ENCODE measurements around the gene SP9. TPM values are rescaled to one million over a fixed set of nuclear protein-coding genes. Genes with fewer than 3 reads are reported as not detected.
A peak's percentile ranks its signal among the peaks of the same experiment; 100 is the strongest.

SP9 gene
- not detected for total RNA-seq

GRCh38 chr2:174334781-174335251 is at the start of gene SP9:
SP9 (plus strand) TSS chr2:174334954; CDS start chr2:174335093, 139 bp downstream.
- peaks cover 100% of the 10 kb centered on the region for H3K27me3 ChIP-seq
- peaks cover 0 to 59% (median 17%) of the 10 kb centered on the region in 3 donors for H3K4me1 ChIP-seq
- WGBS, 2 donors (ENCODE audit: low coverage in 1 of 2), result 9 to 17% methylated on average over 1 to 12 of the region's 44 CpGs
- no peak for TF ChIP-seq EP300 (IDR thresholded peaks at IDR 0.05)
- H3K27ac ChIP-seq, result no peak within 1 kb of the TSS
- H3K4me3 ChIP-seq, result peak within 1 kb of the TSS in 1 of 2 donors; percentile 45
- no peak for ATAC-seq
- peaks cover 0 to 4% (median 0%) of the 10 kb centered on the region in 3 donors for H3K9me3 ChIP-seq
- H3K36me3 ChIP-seq, result no peaks in the 10 kb centered on the region

DNA sequence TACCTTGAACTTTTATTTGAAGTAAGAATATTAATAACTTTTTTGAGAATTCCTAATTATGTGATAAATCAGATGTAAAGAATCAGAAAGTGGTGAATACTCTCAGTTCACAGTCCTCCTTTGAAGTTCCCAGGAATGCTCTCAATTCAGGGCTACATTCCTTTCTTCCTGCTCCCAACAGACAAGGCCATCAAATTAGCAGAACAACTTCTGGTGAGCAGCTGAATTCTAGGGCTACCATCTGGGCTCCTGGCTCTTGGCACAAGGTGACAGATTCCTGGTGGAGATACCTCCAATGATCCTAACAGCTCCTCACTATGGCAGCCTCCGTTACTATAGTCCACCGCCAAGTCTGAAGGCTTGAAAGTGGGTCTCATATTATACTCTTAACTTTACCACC is 48.6 kb upstream of the SP9 start:
- no peaks in the 10 kb centered on the region for H3K4me1 ChIP-seq
- 84 to 100% methylated on average over 2 of the region's 2 CpGs for WGBS, 2 donors (ENCODE audit: low coverage in 1 of 2)
- TF ChIP-seq EP300 (IDR thresholded peaks at IDR 0.05), result no peak
- TF ChIP-seq POLR2A (IDR thresholded peaks at IDR 0.05), result no peak
- TF ChIP-seq, protein P1, sequence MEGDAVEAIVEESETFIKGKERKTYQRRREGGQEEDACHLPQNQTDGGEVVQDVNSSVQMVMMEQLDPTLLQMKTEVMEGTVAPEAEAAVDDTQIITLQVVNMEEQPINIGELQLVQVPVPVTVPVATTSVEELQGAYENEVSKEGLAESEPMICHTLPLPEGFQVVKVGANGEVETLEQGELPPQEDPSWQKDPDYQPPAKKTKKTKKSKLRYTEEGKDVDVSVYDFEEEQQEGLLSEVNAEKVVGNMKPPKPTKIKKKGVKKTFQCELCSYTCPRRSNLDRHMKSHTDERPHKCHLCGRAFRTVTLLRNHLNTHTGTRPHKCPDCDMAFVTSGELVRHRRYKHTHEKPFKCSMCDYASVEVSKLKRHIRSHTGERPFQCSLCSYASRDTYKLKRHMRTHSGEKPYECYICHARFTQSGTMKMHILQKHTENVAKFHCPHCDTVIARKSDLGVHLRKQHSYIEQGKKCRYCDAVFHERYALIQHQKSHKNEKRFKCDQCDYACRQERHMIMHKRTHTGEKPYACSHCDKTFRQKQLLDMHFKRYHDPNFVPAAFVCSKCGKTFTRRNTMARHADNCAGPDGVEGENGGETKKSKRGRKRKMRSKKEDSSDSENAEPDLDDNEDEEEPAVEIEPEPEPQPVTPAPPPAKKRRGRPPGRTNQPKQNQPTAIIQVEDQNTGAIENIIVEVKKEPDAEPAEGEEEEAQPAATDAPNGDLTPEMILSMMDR (IDR thresholded peaks at IDR 0.05), result no peak
- TF ChIP-seq POLR2AphosphoS5 (IDR thresholded peaks at IDR 0.05), result no peak

GRCh38 chr2:174292908-174293307 is 41.8 kb upstream of the SP9 start:
- Histone ChIP-seq H3K36me3 (no peaks in the 10 kb centered on the region), H3K4me1 (no peaks in the 10 kb centered on the region), H3K4me3 (no peak overlapping the region), H3K27ac (no peak overlapping the region), H3K27me3 (peaks cover 12% of the 10 kb centered on the region), H3K9me3 (peaks cover 0 to 18% (median 0%) of the 10 kb centered on the region in 3 donors)
- TF ChIP-seq POLR2AphosphoS5 (IDR thresholded peaks at IDR 0.05) (no peak), POLR2A (IDR thresholded peaks at IDR 0.05) (no peak), EP300 (IDR thresholded peaks at IDR 0.05) (no peak)
- TF ChIP-seq, protein P1 (IDR thresholded peaks at IDR 0.05), result no peak
- no peak for ATAC-seq
- 86 to 88% methylated on average over 1 of the region's 1 CpG for WGBS, 2 donors (ENCODE audit: low coverage in 1 of 2)

More for the DNA sequence above, 48.6 kb upstream of the SP9 start:
- Histone ChIP-seq H3K27ac (no peak overlapping the region), H3K4me3 (no peak overlapping the region), H3K9me3 (no peaks in the 10 kb centered on the region), H3K36me3 (no peaks in the 10 kb centered on the region), H3K27me3 (peaks cover 8% of the 10 kb centered on the region)
- no peak for ATAC-seq

DNA sequence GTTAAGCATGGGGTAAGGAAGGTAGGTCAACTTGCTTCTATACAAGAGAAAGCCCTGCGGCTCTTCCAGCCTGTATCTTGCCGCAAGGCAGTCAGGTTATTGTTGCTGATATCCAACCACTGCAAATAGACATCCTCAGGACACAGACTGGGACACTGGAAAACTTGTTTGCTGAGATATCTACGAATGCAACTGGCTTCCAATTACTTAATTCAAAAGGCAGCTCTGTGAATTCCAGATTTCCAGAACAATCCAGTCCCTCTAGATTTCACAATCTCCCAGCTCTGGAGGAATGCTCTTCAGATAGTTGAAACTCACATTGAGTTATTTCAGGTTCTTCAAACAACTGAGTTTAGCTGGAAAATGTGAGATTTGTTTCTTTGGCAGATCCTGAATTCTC is 34.6 kb upstream of the SP9 start:
- WGBS, 2 donors (ENCODE audit: low coverage in 1 of 2), result 69 to 82% methylated on average over 2 to 3 of the region's 3 CpGs
- Histone ChIP-seq H3K4me3 (no peak overlapping the region), H3K9me3 (no peaks in the 10 kb centered on the region), H3K27ac (no peak overlapping the region), H3K4me1 (no peaks in the 10 kb centered on the region), H3K36me3 (no peaks in the 10 kb centered on the region), H3K27me3 (peaks cover 7% of the 10 kb centered on the region)
- ATAC-seq, result no peak
- no peak for TF ChIP-seq POLR2AphosphoS5 (IDR thresholded peaks at IDR 0.05)
- no peak for TF ChIP-seq EP300 (IDR thresholded peaks at IDR 0.05)
- TF ChIP-seq POLR2A (IDR thresholded peaks at IDR 0.05), result no peak
- TF ChIP-seq, protein P1 (IDR thresholded peaks at IDR 0.05), result no peak

GRCh38 chr2:174312581-174313234 is 22.0 kb upstream of the SP9 start:
- Histone ChIP-seq H3K4me1 (peaks cover 0 to 9% (median 0%) of the 10 kb centered on the region in 3 donors), H3K9me3 (no peaks in the 10 kb centered on the region), H3K36me3 (no peaks in the 10 kb centered on the region), H3K4me3 (no peak overlapping the region), H3K27me3 (peaks cover 32% of the 10 kb centered on the region), H3K27ac (no peak overlapping the region)
- TF ChIP-seq, protein P1 (IDR thresholded peaks at IDR 0.05), result no peak
- TF ChIP-seq POLR2AphosphoS5 (IDR thresholded peaks at IDR 0.05) (no peak), EP300 (IDR thresholded peaks at IDR 0.05) (no peak), POLR2A (IDR thresholded peaks at IDR 0.05) (no peak)
- no peak for ATAC-seq
- WGBS, 2 donors (ENCODE audit: low coverage in 1 of 2), result 60 to 83% methylated on average over 2 of the region's 2 CpGs

Data from gastroesophageal sphincter (tissue), 4 donors.